Mesenchymal stem cell (in vitro differentiated cells and primary cell): ENCODE measurements around the gene SPTLC1.
A peak's percentile ranks its signal among the peaks of the same experiment; 100 is the strongest.
"Not testable (repeated sequence)": the region's sequence is repeated elsewhere in the genome, so short reads cannot be mapped to it uniquely, and the experiment has no call there.

Experiments used
- DNase-seq: peaks from one replicate; pipeline ENCODE4 v3.0.0-alpha.2; 2013
- H2AFZ ChIP-seq: one replicate; pipeline ENCODE4 v1.6.1; 2013; ENCODE audit warnings: low read depth, mild to moderate bottlenecking, control low read depth, inconsistent platforms, low read length, moderate library complexity
- H2AK5ac ChIP-seq: 2 replicates; pipeline ENCODE4 v1.6.1; 2013; ENCODE audit warnings: low read length, moderate library complexity, mild to moderate bottlenecking, inconsistent platforms; ENCODE audit not compliant: severe bottlenecking
- H2BK120ac ChIP-seq: one replicate; pipeline ENCODE4 v1.6.1; 2013; ENCODE audit warnings: low read depth, mild to moderate bottlenecking, inconsistent platforms, low read length, moderate library complexity
- H2BK12ac ChIP-seq, 2 experiments: one replicate each; pipeline ENCODE4 v1.6.1; 2013; ENCODE audit warnings: inconsistent platforms in 2 of 2, low read length in 2 of 2, mild to moderate bottlenecking in 2 of 2, moderate library complexity in 2 of 2, control low read depth in 1 of 2
- H2BK15ac ChIP-seq: one replicate; pipeline ENCODE4 v1.6.1; 2013; ENCODE audit warnings: mild to moderate bottlenecking, low read depth, inconsistent platforms; ENCODE audit not compliant: poor library complexity, severe bottlenecking
- H2BK5ac ChIP-seq: 2 replicates; pipeline ENCODE4 v1.6.1; 2013; ENCODE audit warnings: low read depth, mild to moderate bottlenecking, low read length, control low read depth, inconsistent platforms; ENCODE audit not compliant: poor library complexity, severe bottlenecking
- H3K14ac ChIP-seq, 2 experiments: one replicate each; pipeline ENCODE4 v1.6.1; 2013; ENCODE audit warnings: inconsistent platforms in 2 of 2, low read length in 2 of 2, control low read depth in 1 of 2, mild to moderate bottlenecking in 1 of 2, moderate library complexity in 1 of 2
- H3K18ac ChIP-seq, 2 experiments: one replicate each; pipeline ENCODE4 v1.6.1; 2013; ENCODE audit warnings: inconsistent platforms in 2 of 2, low read length in 2 of 2, control low read depth in 1 of 2, low read depth in 1 of 2, mild to moderate bottlenecking in 1 of 2
- H3K23ac ChIP-seq, 2 experiments: one replicate each; pipeline ENCODE4 v1.6.1; 2013; ENCODE audit warnings: inconsistent platforms in 2 of 2, low read length in 2 of 2, mild to moderate bottlenecking in 2 of 2, moderate library complexity in 2 of 2, control low read depth in 1 of 2
- H3K27ac ChIP-seq: 2 replicates; pipeline ENCODE4 v1.5.1; 2013; ENCODE audit warnings: mild to moderate bottlenecking, moderate library complexity, low read length, control low read depth, inconsistent platforms; ENCODE audit not compliant: poor library complexity, severe bottlenecking
- H3K27me3 ChIP-seq, 2 experiments: 2 replicates each; pipeline versions ENCODE4 v1.6.1 to v1.7.0; 2013; ENCODE audit warnings: low read length in 2 of 2, mild to moderate bottlenecking in 2 of 2, moderate library complexity in 2 of 2, control low read depth in 1 of 2, inconsistent platforms in 1 of 2; ENCODE audit not compliant: control insufficient read depth in 1 of 2, insufficient read depth in 1 of 2
- H3K36me3 ChIP-seq, 2 experiments: 2 replicates each; pipeline versions ENCODE4 v1.6.1 to v1.7.0; 2013; ENCODE audit warnings: low read length in 2 of 2, control low read depth in 1 of 2, inconsistent platforms in 1 of 2, low read depth in 1 of 2, mild to moderate bottlenecking in 1 of 2; ENCODE audit not compliant: insufficient read depth in 2 of 2, control insufficient read depth in 1 of 2
- H3K4ac ChIP-seq, 2 experiments: one replicate each; pipeline ENCODE4 v1.6.1; 2013; ENCODE audit warnings: inconsistent platforms in 2 of 2, low read length in 2 of 2, mild to moderate bottlenecking in 2 of 2, moderate library complexity in 2 of 2, control low read depth in 1 of 2, low read depth in 1 of 2
- H3K4me1 ChIP-seq: 2 replicates; pipeline ENCODE4 v1.6.1; 2013; ENCODE audit warnings: low read depth, low read length, control low read depth; ENCODE audit not compliant: control insufficient read depth, insufficient read depth
- H3K4me2 ChIP-seq: 2 replicates; pipeline ENCODE4 v1.6.1; 2013; ENCODE audit warnings: low read length, mild to moderate bottlenecking, inconsistent platforms; ENCODE audit not compliant: poor library complexity, severe bottlenecking
- H3K4me3 ChIP-seq, 2 experiments: 2 replicates each; pipeline versions ENCODE4 v1.5.1 to v1.7.0; 2013; ENCODE audit warnings: low read length in 2 of 2, mild to moderate bottlenecking in 2 of 2, control low read depth in 1 of 2, low read depth in 1 of 2; ENCODE audit not compliant: insufficient read depth in 1 of 2
- H3K79me1 ChIP-seq: replicated peaks from 2 replicates; pipeline ENCODE4 v1.6.1; 2013; ENCODE audit warnings: mild to moderate bottlenecking, control low read depth, low read length, inconsistent platforms; ENCODE audit not compliant: poor library complexity, severe bottlenecking
- H3K9ac ChIP-seq: 2 replicates; pipeline ENCODE4 v1.7.0; 2013; ENCODE audit warnings: mild to moderate bottlenecking, low read length, moderate library complexity
- H3K9me3 ChIP-seq: 2 replicates; pipeline ENCODE4 v1.7.0; 2013; ENCODE audit warnings: mild to moderate bottlenecking, low read length; ENCODE audit not compliant: control insufficient read depth
- H4K8ac ChIP-seq: one replicate; pipeline ENCODE4 v1.6.1; 2013; ENCODE audit warnings: inconsistent platforms, mild to moderate bottlenecking, low read length, moderate library complexity
- H4K91ac ChIP-seq: one replicate; pipeline ENCODE4 v1.6.1; 2013; ENCODE audit warnings: mild to moderate bottlenecking, low read length, inconsistent platforms
- WGBS: methylation state at CpG from one replicate; pipeline ENCODE4 v1.1.7; 2013; ENCODE audit warnings: mixed read lengths; 5-methylcytosine and 5-hydroxymethylcytosine counted together

The SPTLC1 gene

DNA sequence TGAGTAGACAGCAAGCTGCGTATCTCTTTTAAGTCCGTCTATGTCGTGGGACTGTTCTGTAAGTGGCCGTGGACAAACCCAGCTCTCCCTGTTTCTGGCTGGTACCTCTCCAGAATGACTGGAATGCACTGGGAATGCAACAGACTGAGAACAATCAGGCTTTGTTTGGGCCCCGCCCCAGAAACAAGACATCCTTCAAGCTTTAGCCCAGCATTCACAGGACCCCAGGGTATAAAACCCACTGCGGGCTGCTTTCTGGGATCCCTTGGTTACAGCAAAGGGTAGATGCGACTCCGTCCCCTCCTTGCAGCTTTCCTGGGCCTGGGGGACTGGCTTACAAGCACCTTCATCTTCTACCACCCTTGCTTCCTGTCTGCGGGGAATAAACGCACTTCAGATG, 45.6 kb upstream of the SPTLC1 start:
- Histone ChIP-seq H3K14ac (no peak overlapping the region), H3K27ac (no peak overlapping the region), H3K4me3 (no peak overlapping the region), H3K4ac (no peak overlapping the region), H3K4me2 (no peak overlapping the region), H2AFZ (no peak overlapping the region), H3K36me3 (peaks cover 0 to 14% of the 10 kb centered on the region in 2 experiments), H2BK12ac (peak overlapping the region in 1 of 2 experiments; percentile 16), H3K9me3 (peaks cover 15% of the 10 kb centered on the region), H2BK5ac (no peak overlapping the region), H2AK5ac (no peak overlapping the region), H3K23ac (no peak overlapping the region), H3K27me3 (peaks cover 0 to 4% of the 10 kb centered on the region in 2 experiments), H4K91ac (no peak overlapping the region), H3K18ac (no peak overlapping the region), H2BK15ac (no peak overlapping the region), H3K79me1 (no peaks in the 10 kb centered on the region), H3K4me1 (no peaks in the 10 kb centered on the region), H2BK120ac (no peak overlapping the region), H4K8ac (no peak overlapping the region), H3K9ac (no peak overlapping the region)
- 94% methylated on average over 9 of the region's 10 CpGs for WGBS
- DNase-seq, result no peak

GRCh38 chr9:92159058-92159457, 43.8 kb upstream of the SPTLC1 start:
- Histone ChIP-seq H3K27me3 (peaks cover 0 to 4% of the 10 kb centered on the region in 2 experiments), H3K4me3 (no peak overlapping the region), H3K23ac (no peak overlapping the region), H3K4me1 (peaks cover 5% of the 10 kb centered on the region), H2BK12ac (no peak overlapping the region), H4K91ac (no peak overlapping the region), H2BK15ac (no peak overlapping the region), H3K79me1 (peaks cover 2% of the 10 kb centered on the region), H4K8ac (no peak overlapping the region), H3K27ac (no peak overlapping the region), H3K4me2 (no peak overlapping the region), H3K36me3 (peaks cover 0 to 24% of the 10 kb centered on the region in 2 experiments), H3K9me3 (no peaks in the 10 kb centered on the region), H3K9ac (no peak overlapping the region), H2BK5ac (peak overlapping the region; percentile 8), H3K14ac (no peak overlapping the region), H2AK5ac (no peak overlapping the region), H3K4ac (no peak overlapping the region), H2BK120ac (no peak overlapping the region), H2AFZ (no peak overlapping the region), H3K18ac (no peak overlapping the region)
- WGBS, result 82% methylated on average over 4 of the region's 5 CpGs
- DNase-seq, result no peak

DNA sequence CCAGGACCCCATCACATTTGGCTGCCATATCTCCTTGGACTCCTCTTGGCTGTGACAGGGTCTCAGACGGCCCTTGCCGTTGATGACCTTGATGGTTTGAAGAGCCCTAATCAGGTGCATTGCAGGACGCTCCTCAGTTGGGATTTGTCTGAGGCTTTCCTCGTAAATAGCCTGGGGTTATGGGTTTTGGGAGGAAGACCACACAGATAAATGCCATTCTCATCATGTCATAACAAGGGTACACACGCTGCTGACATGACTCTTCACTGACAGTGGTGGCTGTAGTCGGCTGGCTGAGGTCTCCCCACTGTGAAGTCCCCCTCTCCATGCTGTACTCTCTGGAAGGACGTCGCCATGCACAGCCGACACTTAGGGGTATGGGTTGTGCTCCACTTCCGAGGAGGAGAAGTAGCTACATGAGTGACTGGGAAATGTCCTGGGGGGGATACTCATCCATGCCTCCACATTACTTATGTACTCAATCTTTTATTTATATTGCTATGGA, 42.9 kb upstream of the SPTLC1 start:
- DNase-seq, result no peak
- Histone ChIP-seq H3K14ac (no peak overlapping the region), H2AFZ (no peak overlapping the region), H4K8ac (no peak overlapping the region), H2BK12ac (peak overlapping the region in 1 of 2 experiments; percentile 7), H3K23ac (no peak overlapping the region), H3K27ac (no peak overlapping the region), H2BK5ac (no peak overlapping the region), H4K91ac (no peak overlapping the region), H2BK120ac (no peak overlapping the region), H3K27me3 (peaks cover 0 to 4% of the 10 kb centered on the region in 2 experiments), H3K9ac (no peak overlapping the region), H3K4me1 (peaks cover 9% of the 10 kb centered on the region), H3K79me1 (peaks cover 2% of the 10 kb centered on the region), H3K4ac (no peak overlapping the region), H3K4me3 (no peak overlapping the region), H3K18ac (no peak overlapping the region), H2BK15ac (no peak overlapping the region), H3K4me2 (no peak overlapping the region), H3K9me3 (no peaks in the 10 kb centered on the region), H2AK5ac (no peak overlapping the region), H3K36me3 (peaks cover 0 to 25% of the 10 kb centered on the region in 2 experiments)
- WGBS, result 83% methylated on average over 9 of the region's 10 CpGs

DNA sequence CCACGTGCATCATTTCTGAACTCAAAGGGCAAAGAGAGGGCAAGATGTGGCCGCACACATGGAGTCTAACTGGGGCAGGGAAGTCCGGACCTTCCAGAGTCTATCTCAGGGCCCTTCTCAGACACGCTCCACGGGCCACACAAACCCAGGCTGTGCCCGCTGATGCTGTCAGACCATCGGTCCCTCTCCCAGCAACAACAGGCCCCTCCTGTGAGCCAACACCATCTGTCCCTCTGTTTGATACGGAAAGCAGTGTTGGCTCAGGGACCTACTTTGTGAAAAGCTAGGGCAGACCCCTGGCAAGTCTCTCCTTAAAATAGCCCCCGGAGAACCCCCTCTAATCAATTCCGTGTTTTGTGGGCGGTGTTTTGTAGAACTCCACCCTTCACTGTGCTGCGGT, 40.5 kb upstream of the SPTLC1 start:
- H3K9me3 ChIP-seq, H3K9ac ChIP-seq, H2BK120ac ChIP-seq, H2AK5ac ChIP-seq, H3K79me1 ChIP-seq, H2AFZ ChIP-seq, H4K8ac ChIP-seq, H2BK12ac ChIP-seq, H4K91ac ChIP-seq, H3K27me3 ChIP-seq, H3K4ac ChIP-seq, H3K14ac ChIP-seq, H3K4me2 ChIP-seq, H3K18ac ChIP-seq, H2BK15ac ChIP-seq, H3K27ac ChIP-seq, H3K23ac ChIP-seq, DNase-seq, H3K4me3 ChIP-seq, H2BK5ac ChIP-seq: not testable (repeated sequence)
- WGBS, result 96% methylated on average over 12 of the region's 12 CpGs
- Histone ChIP-seq H3K4me1 (peaks cover 16% of the 10 kb centered on the region), H3K36me3 (peaks cover 0 to 22% of the 10 kb centered on the region in 2 experiments)
